Vagina (tissue), 2 donors: Measurements from ENCODE around the gene RIN3.

Source experiments
- POLR2A ChIP-seq, 2 donors: fragments of 450-650 bp; IDR thresholded peaks; one replicate each; pipeline ENCODE4 v1.6.1; 2017; ENCODE audit warnings: antibody characterized with exemption in 2 of 2, mild to moderate bottlenecking in 2 of 2, moderate library complexity in 2 of 2
- TF ChIP-seq, protein P1 (sequence below), 3 experiments: fragments of 450-650 bp in 2 of 3; fragments of 200-600 bp in 1 of 3; sonication (generic) in 1 of 3; IDR thresholded peaks; one replicate each; pipeline ENCODE4 v1.5.1; 2017 to 2019; ENCODE audit warnings: antibody characterized with exemption in 3 of 3, mild to moderate bottlenecking in 2 of 3, moderate library complexity in 2 of 3

- no peak for TF ChIP-seq POLR2A (IDR thresholded peaks at IDR 0.05)
- TF ChIP-seq, protein P1, sequence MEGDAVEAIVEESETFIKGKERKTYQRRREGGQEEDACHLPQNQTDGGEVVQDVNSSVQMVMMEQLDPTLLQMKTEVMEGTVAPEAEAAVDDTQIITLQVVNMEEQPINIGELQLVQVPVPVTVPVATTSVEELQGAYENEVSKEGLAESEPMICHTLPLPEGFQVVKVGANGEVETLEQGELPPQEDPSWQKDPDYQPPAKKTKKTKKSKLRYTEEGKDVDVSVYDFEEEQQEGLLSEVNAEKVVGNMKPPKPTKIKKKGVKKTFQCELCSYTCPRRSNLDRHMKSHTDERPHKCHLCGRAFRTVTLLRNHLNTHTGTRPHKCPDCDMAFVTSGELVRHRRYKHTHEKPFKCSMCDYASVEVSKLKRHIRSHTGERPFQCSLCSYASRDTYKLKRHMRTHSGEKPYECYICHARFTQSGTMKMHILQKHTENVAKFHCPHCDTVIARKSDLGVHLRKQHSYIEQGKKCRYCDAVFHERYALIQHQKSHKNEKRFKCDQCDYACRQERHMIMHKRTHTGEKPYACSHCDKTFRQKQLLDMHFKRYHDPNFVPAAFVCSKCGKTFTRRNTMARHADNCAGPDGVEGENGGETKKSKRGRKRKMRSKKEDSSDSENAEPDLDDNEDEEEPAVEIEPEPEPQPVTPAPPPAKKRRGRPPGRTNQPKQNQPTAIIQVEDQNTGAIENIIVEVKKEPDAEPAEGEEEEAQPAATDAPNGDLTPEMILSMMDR (IDR thresholded peaks at IDR 0.05): no peak
Observed at GRCh38 chr14:92510972-92511371, 2.6 kb upstream of the RIN3 start.
